Smooth muscle cell (in vitro differentiated cells): Measurements from ENCODE around the gene FMOD. TPM values are rescaled to one million over a fixed set of nuclear protein-coding genes. Genes with fewer than 3 reads are reported as not detected.

Experiments used
- DNase-seq: peaks from one replicate; lab custom pipeline; 2025; ENCODE audit not compliant: unreplicated experiment; lab: John Stamatoyannopoulos, UW
- H2AFZ ChIP-seq: fragments of 200-600 bp; sonication (generic); 2 replicates; pipeline ENCODE4 v1.6.0; 2016; ENCODE audit warnings: antibody characterized with exemption, low read depth, mild to moderate bottlenecking
- H3F3A ChIP-seq: fragments of 200-600 bp; sonication (generic); 2 replicates; pipeline ENCODE4 v1.6.0; 2017; ENCODE audit warnings: antibody characterized with exemption, low read depth
- H3K27ac ChIP-seq: fragments of 200-600 bp; sonication (generic); 2 replicates; pipeline ENCODE4 v1.5.1; 2016; ENCODE audit warnings: low read depth, mild to moderate bottlenecking
- H3K27me3 ChIP-seq: fragments of 200-600 bp; sonication (generic); 2 replicates; pipeline ENCODE4 v1.6.1; 2016; ENCODE audit warnings: low read depth, mild to moderate bottlenecking
- H3K36me3 ChIP-seq: fragments of 200-600 bp; sonication (generic); 2 replicates; pipeline ENCODE4 v1.5.1; 2016; ENCODE audit warnings: low read depth
- H3K4me1 ChIP-seq: fragments of 200-600 bp; sonication (generic); 2 replicates; pipeline ENCODE4 v1.5.1; 2016; ENCODE audit warnings: low read depth
- H3K4me2 ChIP-seq: fragments of 200-600 bp; sonication (generic); 2 replicates; pipeline ENCODE4 v1.6.0; 2016; ENCODE audit warnings: mild to moderate bottlenecking
- H3K4me3 ChIP-seq: fragments of 200-600 bp; sonication (generic); 2 replicates; pipeline ENCODE4 v1.5.1; 2016; ENCODE audit warnings: mild to moderate bottlenecking
- H3K79me2 ChIP-seq: fragments of 200-600 bp; sonication (generic); 2 replicates; pipeline ENCODE4 v1.6.0; 2016; ENCODE audit warnings: low read depth, mild to moderate bottlenecking
- H3K9ac ChIP-seq: fragments of 200-600 bp; sonication (generic); 2 replicates; pipeline ENCODE4 v1.6.0; 2016; ENCODE audit warnings: low read depth
- H3K9me3 ChIP-seq: fragments of 200-600 bp; sonication (generic); replicated peaks from 2 replicates; pipeline ENCODE4 v1.5.1; 2016; ENCODE audit warnings: low read depth
- H4K20me1 ChIP-seq: fragments of 200-600 bp; sonication (generic); 2 replicates; pipeline ENCODE4 v1.6.0; 2016; ENCODE audit warnings: low read depth
- CTCF ChIP-seq: fragments of 200-600 bp; sonication (generic); IDR thresholded peaks from 2 replicates; pipeline ENCODE4 v1.5.1; 2017; ENCODE audit warnings: borderline replicate concordance, mild to moderate bottlenecking, antibody characterized with exemption; ENCODE audit not compliant: insufficient read depth, poor library complexity, severe bottlenecking
- WGBS: methylation state at CpG from one replicate; pipeline ENCODE4 v1.1.7; 2016; ENCODE audit warnings: low lambda C conversion rate; 5-methylcytosine and 5-hydroxymethylcytosine counted together
- polyA plus RNA-seq: library from polyadenylated mRNA; unstranded; fragments of >200 nt; fragmentation: Nextera tagmentation; extraction: Ambion mirVana; gene quantifications from 2 replicates; pipeline ENCODE4 v1.2.1, GENCODE V29; 2016
- total RNA-seq: library from RNA; depleted of rRNA; stranded (reverse); fragments of >200 nt; gene quantifications from 2 replicates; pipeline ENCODE4 v1.2.3, GENCODE V29; 2014

The FMOD gene
- total and polyA plus RNA-seq, 2 experiments from 2014 or later = 247 to 369 TPM

DNA sequence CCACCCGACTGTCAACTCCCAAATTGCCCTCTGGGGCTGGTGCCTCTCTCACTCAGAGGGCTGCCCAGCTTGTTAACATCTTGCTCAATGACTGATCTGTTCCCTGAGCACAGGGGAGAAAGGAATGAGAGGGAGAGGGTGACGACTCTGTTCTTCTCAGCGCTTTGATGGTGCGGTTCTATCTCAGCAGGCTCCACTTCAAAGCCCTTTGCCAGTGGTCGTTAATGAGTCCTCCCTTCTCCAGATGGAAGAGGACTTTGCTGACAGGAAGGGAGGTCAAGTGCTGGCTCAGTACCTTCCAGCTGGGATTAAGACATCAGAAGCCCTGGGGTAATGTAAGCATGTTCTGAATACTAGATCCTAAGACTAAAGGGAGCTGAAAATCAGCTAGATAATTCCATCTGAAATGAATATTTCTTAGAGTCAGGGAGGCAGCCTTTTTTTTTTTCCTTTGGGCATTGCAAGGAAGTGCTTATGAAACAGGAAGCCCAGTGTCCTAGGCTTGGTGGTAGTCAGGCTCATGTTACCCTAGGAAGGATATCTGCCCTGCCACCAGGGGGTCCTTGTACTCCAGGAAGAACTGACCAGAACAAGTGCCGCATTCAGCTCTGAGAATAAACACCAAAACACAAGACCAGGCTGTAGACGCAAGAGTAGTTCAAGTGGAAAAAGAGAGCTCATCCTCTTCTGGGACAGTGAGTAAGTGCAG lies 4.7 kb downstream of the FMOD start:
- peak overlapping the region; percentile 59 for H3K4me2 ChIP-seq
- TF ChIP-seq CTCF = peak; percentile 22
- WGBS = 33% methylated on average over 7 of the region's 7 CpGs

DNA sequence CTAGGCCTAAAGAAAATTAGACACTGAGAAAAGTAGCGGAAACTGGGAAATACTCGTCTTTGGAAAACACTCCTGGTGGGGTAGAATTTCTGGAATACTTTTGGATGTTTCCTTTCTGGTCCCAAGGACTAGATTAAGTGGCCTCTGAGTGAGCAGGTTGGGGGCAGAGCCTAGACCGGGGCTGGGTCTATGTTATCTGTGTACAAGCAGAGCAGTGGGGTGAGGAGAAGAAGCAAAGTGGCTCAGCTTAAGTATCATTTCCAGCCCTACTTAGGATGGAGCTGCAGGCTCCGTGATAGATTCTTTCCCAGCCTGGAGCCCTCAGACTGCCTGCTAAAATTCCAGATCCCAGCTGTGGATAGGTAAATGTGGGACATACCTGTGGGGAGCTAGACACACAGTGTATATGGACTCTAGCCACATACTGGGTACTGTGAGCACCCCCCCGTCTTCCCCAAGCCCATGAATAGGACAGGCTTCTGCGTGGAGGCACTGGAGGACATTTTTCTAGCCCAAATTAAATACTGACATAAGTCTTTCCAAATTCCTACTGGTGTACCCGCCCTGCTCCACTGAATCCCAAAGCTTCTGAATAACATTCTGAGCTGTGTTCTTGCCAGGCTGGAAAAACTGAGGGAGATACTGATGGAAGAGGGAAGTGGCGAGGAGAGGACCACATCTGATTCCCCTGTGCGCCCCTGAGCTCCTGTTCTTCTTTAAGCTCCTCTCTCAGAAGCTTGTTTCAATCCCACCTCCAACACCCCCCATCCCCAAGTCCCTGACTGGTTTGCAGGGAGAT lies 6.8 kb downstream of the FMOD start:
- WGBS = 79% methylated on average over 9 of the region's 9 CpGs
- DNase-seq = no peak
- Histone ChIP-seq H3K36me3 (no peaks in the 10 kb centered on the region), H3K9ac (no peak overlapping the region), H2AFZ (no peak overlapping the region), H4K20me1 (no peaks in the 10 kb centered on the region), H3K4me3 (no peak overlapping the region), H3F3A (peaks cover 4% of the 10 kb centered on the region), H3K4me1 (peaks cover 3% of the 10 kb centered on the region), H3K9me3 (no peaks in the 10 kb centered on the region), H3K4me2 (peak overlapping the region; percentile 12), H3K27ac (peak overlapping the region; percentile 2), H3K79me2 (peaks cover 17% of the 10 kb centered on the region), H3K27me3 (no peaks in the 10 kb centered on the region)
- TF ChIP-seq CTCF = no peak

More for the DNA sequence above, 4.7 kb downstream of the FMOD start:
- no peaks in the 10 kb centered on the region for H3K27me3 ChIP-seq
- H3K36me3 ChIP-seq = no peaks in the 10 kb centered on the region
- DNase-seq = no peak
- no peak overlapping the region for H3K4me3 ChIP-seq
- H3K27ac ChIP-seq = peak overlapping the region; percentile 50
- peaks cover 7% of the 10 kb centered on the region for H3F3A ChIP-seq
- H2AFZ ChIP-seq = no peak overlapping the region
- no peaks in the 10 kb centered on the region for H3K9me3 ChIP-seq
- H3K9ac ChIP-seq = no peak overlapping the region
- no peaks in the 10 kb centered on the region for H4K20me1 ChIP-seq
- H3K4me1 ChIP-seq = peaks cover 11% of the 10 kb centered on the region
- peaks cover 33% of the 10 kb centered on the region for H3K79me2 ChIP-seq

DNA sequence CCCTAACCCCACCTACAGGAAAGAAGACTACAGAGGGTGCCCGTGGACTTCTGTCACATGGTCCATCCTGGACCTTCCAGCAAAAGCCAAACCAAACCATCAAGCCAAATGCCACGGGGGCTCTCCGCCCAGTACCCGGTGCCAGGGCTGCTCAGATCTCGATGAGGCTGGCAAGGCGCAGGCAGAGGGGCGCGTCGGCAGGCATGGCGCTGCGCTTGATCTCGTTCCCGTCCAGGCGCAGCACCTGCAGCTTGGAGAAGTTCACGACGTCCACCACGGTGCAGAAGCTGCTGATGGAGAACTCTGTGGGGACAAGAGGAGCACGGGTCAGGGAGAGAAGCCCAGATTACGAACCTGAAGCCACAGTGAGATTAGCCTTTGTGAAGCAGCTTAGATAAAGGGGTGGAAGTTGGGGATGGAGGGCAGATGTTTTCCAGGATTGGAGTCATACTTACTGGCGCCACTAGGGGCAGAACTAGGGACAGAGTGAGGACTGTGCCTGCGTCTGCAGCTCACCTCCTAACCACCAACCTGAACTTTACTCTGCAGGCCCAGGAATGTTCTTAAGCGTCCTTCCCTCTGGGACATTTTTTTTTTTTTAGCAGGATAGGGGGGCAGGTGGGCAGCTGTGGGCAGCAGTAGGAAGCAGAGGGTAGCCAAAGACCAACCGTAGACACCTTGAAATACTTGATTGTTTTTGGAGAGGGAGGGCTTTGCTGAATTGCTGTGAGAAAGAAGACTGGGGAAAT lies 8.6 kb downstream of the FMOD start:
- no peak overlapping the region for H2AFZ ChIP-seq
- H3K36me3 ChIP-seq = no peaks in the 10 kb centered on the region
- no peaks in the 10 kb centered on the region for H3K9me3 ChIP-seq
- H3K27ac ChIP-seq = no peak overlapping the region
- no peak overlapping the region for H3K4me2 ChIP-seq
- H3K27me3 ChIP-seq = no peaks in the 10 kb centered on the region
- no peaks in the 10 kb centered on the region for H4K20me1 ChIP-seq
- WGBS = 62% methylated on average over 23 of the region's 23 CpGs
- DNase-seq = no peak
- H3K4me1 ChIP-seq = peaks cover 3% of the 10 kb centered on the region
- H3K9ac ChIP-seq = no peak overlapping the region
- TF ChIP-seq CTCF = peak; percentile 71
- no peaks in the 10 kb centered on the region for H3K79me2 ChIP-seq
- H3K4me3 ChIP-seq = no peak overlapping the region
- H3F3A ChIP-seq = peaks cover 4% of the 10 kb centered on the region
